Measurements from ENCODE around the gene CLDN15. TPM values are rescaled to one million over a fixed set of nuclear protein-coding genes. Genes with fewer than 3 reads are reported as not detected.
A peak's percentile ranks its signal among the peaks of the same experiment; 100 is the strongest.
"Not testable (repeated sequence)": the region's sequence is repeated elsewhere in the genome, so short reads cannot be mapped to it uniquely, and the experiment has no call there.

CLDN15 gene
- polyA plus RNA-seq, 4 donors, result 47.1 to 315 (median 308) TPM

- Histone ChIP-seq H3K27me3 (ENCODE audit: control insufficient read depth in 3 of 3, insufficient read depth in 3 of 3, low read length in 3 of 3) (no peaks in the 10 kb centered on the region), H3K9me3 (ENCODE audit: control insufficient read depth in 2 of 2, insufficient read depth in 1 of 2, low read depth in 1 of 2, low read length in 1 of 2) (no peaks in the 10 kb centered on the region), H3K36me3 (ENCODE audit: control insufficient read depth in 3 of 3, insufficient read depth in 2 of 3, low read depth in 1 of 3, low read length in 3 of 3) (no peaks in the 10 kb centered on the region), H3K4me3 (ENCODE audit: low read depth in 1 of 3, low read length in 3 of 3) (no peak overlapping the region), H3K4me1 (ENCODE audit: control insufficient read depth in 3 of 3, insufficient read depth in 2 of 3, low read depth in 1 of 3, low read length in 2 of 3) (no peaks in the 10 kb centered on the region), H3K27ac (ENCODE audit: low read depth in 1 of 3, low read length in 2 of 3) (no peak overlapping the region)
- FAIRE-seq (no peak), DNase-seq (no peak)
- 59 to 70% (median 67%) methylated on average over 4 of the region's 4 CpGs for WGBS, 3 donors
Observed at GRCh38 chr7:101273206-101273605, 35.6 kb upstream of the CLDN15 start.

- 75 to 88% (median 85%) methylated on average over 4 to 5 of the region's 5 CpGs for WGBS, 3 donors
- DNase-seq (no peak), FAIRE-seq (no peak)
- Histone ChIP-seq H3K27ac (ENCODE audit: low read depth in 1 of 3, low read length in 2 of 3) (no peak overlapping the region), H3K4me3 (ENCODE audit: low read depth in 1 of 3, low read length in 3 of 3) (no peak overlapping the region), H3K27me3 (ENCODE audit: control insufficient read depth in 3 of 3, insufficient read depth in 3 of 3, low read length in 3 of 3) (peaks cover 0 to 3% (median 0%) of the 10 kb centered on the region in 3 donors), H3K9me3 (ENCODE audit: control insufficient read depth in 2 of 2, insufficient read depth in 1 of 2, low read depth in 1 of 2, low read length in 1 of 2) (no peaks in the 10 kb centered on the region), H3K4me1 (ENCODE audit: control insufficient read depth in 3 of 3, insufficient read depth in 2 of 3, low read depth in 1 of 3, low read length in 2 of 3) (no peaks in the 10 kb centered on the region), H3K36me3 (ENCODE audit: control insufficient read depth in 3 of 3, insufficient read depth in 2 of 3, low read depth in 1 of 3, low read length in 3 of 3) (no peaks in the 10 kb centered on the region)
Observed at GRCh38 chr7:101271021-101271420, 33.4 kb upstream of the CLDN15 start.

DNA sequence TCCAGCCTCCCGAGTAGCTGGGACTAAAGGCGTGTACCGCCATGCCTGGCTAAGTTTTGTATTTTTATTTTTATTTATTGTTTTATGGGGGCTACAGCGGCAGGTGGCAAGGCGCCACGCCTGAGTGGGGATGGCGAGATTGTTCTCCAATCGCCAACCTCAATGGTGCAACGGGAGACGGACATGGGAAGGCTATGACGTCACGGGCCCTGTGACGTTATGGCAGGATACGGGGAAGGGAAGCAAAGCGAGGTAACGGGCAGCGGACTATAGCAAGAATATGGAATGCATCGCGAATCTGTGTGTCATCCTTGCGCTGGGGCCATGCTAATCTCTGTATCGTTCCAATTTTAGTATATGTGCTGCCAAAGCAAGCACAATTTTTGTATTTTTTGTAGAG, 32.1 kb upstream of the CLDN15 start:
- Histone ChIP-seq H3K27ac (ENCODE audit: low read depth in 1 of 3, low read length in 2 of 3) (no peak overlapping the region), H3K4me1 (ENCODE audit: control insufficient read depth in 3 of 3, insufficient read depth in 2 of 3, low read depth in 1 of 3, low read length in 2 of 3) (no peaks in the 10 kb centered on the region), H3K27me3 (ENCODE audit: control insufficient read depth in 3 of 3, insufficient read depth in 3 of 3, low read length in 3 of 3) (peaks cover 0 to 3% (median 0%) of the 10 kb centered on the region in 3 donors), H3K36me3 (ENCODE audit: control insufficient read depth in 3 of 3, insufficient read depth in 2 of 3, low read depth in 1 of 3, low read length in 3 of 3) (no peaks in the 10 kb centered on the region), H3K4me3 (ENCODE audit: low read depth in 1 of 3, low read length in 3 of 3) (no peak overlapping the region), H3K9me3 (ENCODE audit: control insufficient read depth in 2 of 2, insufficient read depth in 1 of 2, low read depth in 1 of 2, low read length in 1 of 2) (no peaks in the 10 kb centered on the region)
- FAIRE-seq, result no peak
- no peak for DNase-seq
- 83 to 89% (median 89%) methylated on average over 21 of the region's 21 CpGs for WGBS, 3 donors

DNA sequence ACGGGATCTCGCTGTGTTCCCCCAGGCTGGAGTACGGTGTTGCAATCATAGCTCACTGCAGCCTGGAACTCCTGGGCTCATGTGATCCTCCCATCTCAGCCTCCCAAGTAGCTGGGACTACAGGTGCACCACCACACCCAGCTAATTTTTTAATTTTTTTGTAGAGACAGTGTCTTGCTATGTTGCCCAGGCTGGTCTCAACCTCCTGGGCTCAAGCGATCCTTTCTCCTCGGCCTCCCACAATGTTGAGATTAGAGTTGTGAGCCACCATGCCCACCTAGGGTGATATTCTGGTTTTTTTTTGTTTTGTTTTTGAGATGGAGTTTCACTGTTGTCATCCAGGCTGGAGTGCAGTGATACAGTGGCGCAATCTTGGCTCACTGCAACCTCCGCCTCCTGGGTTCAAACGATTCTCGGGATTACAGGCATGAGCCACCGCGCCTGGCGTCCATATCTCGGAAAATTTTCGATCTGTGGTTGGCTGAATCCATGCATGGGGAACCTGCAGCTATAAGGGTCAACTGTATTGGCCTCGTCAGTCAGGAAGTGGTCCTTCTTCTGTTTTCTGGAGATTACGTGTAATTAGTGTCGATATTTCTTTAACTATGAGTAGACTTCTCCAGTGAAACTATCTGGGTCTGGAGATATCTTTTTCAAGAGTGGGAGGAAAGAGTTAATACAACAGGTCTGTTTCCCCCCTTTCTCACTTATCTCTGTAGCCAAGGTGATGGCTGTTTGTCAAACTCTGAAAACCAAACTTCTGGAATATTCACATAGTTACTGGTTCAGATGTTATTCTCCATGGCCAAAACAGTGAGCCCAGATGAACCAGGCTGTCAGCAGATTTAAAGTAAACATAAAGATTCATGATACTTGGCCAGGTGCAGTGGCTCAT, 28.3 kb upstream of the CLDN15 start:
- H3K4me3 ChIP-seq (ENCODE audit: low read depth in 1 of 3, low read length in 3 of 3), result no peak overlapping the region
- no peaks in the 10 kb centered on the region for H3K9me3 ChIP-seq (ENCODE audit: control insufficient read depth in 2 of 2, insufficient read depth in 1 of 2, low read depth in 1 of 2, low read length in 1 of 2)
- H3K4me1 ChIP-seq (ENCODE audit: control insufficient read depth in 3 of 3, insufficient read depth in 2 of 3, low read depth in 1 of 3, low read length in 2 of 3), result no peaks in the 10 kb centered on the region
- no peak for FAIRE-seq
- no peak overlapping the region for H3K27ac ChIP-seq (ENCODE audit: low read depth in 1 of 3, low read length in 2 of 3)
- no peak for DNase-seq
- H3K36me3 ChIP-seq (ENCODE audit: control insufficient read depth in 3 of 3, insufficient read depth in 2 of 3, low read depth in 1 of 3, low read length in 3 of 3), result no peaks in the 10 kb centered on the region
- H3K27me3 ChIP-seq (ENCODE audit: control insufficient read depth in 3 of 3, insufficient read depth in 3 of 3, low read length in 3 of 3), result peaks cover 0 to 3% (median 2%) of the 10 kb centered on the region in 3 donors
- 67 to 75% (median 75%) methylated on average over 17 of the region's 17 CpGs for WGBS, 3 donors

- not testable (repeated sequence) for DNase-seq; H3K4me3 ChIP-seq (ENCODE audit: low read depth in 1 of 3, low read length in 3 of 3); FAIRE-seq; H3K4me1 ChIP-seq (ENCODE audit: control insufficient read depth in 3 of 3, insufficient read depth in 2 of 3, low read depth in 1 of 3, low read length in 2 of 3); H3K9me3 ChIP-seq (ENCODE audit: control insufficient read depth in 2 of 2, insufficient read depth in 1 of 2, low read depth in 1 of 2, low read length in 1 of 2); H3K27ac ChIP-seq (ENCODE audit: low read depth in 1 of 3, low read length in 2 of 3); H3K27me3 ChIP-seq (ENCODE audit: control insufficient read depth in 3 of 3, insufficient read depth in 3 of 3, low read length in 3 of 3); H3K36me3 ChIP-seq (ENCODE audit: control insufficient read depth in 3 of 3, insufficient read depth in 2 of 3, low read depth in 1 of 3, low read length in 3 of 3)
- WGBS, 3 donors, result 50 to 62% (median 56%) methylated on average over 6 of the region's 6 CpGs
Observed at GRCh38 chr7:101264102-101264706, 26.6 kb upstream of the CLDN15 start.

DNA sequence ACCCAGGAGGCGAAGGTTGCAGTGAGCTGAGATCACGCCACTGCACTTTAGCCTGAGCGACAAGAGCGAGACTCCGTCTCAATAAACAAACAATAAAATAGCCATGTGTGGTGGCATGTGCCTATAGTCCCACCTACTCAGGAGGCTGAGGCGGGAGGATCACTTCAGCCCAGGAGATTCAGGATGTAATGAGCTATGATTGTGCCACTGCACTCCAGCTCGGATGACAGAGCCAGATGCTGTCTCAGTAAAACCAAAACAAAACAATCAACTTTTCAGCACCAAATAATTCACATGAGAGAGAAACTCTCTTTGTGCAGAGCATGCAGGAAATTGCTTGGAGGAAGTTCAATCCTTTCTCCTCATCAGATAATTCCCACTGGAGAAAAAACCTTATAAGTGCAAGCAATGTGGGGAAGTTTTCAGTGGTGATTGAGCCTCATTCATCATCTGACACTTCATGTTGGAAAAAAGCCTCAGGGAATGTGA, 20.7 kb upstream of the CLDN15 start:
- Histone ChIP-seq H3K36me3 (ENCODE audit: control insufficient read depth in 3 of 3, insufficient read depth in 2 of 3, low read depth in 1 of 3, low read length in 3 of 3) (no peaks in the 10 kb centered on the region), H3K4me3 (ENCODE audit: low read depth in 1 of 3, low read length in 3 of 3) (no peak overlapping the region), H3K27ac (ENCODE audit: low read depth in 1 of 3, low read length in 2 of 3) (no peak overlapping the region), H3K4me1 (ENCODE audit: control insufficient read depth in 3 of 3, insufficient read depth in 2 of 3, low read depth in 1 of 3, low read length in 2 of 3) (peaks cover 0 to 2% (median 0%) of the 10 kb centered on the region in 3 donors), H3K27me3 (ENCODE audit: control insufficient read depth in 3 of 3, insufficient read depth in 3 of 3, low read length in 3 of 3) (peaks cover 0 to 2% (median 0%) of the 10 kb centered on the region in 3 donors), H3K9me3 (ENCODE audit: control insufficient read depth in 2 of 2, insufficient read depth in 1 of 2, low read depth in 1 of 2, low read length in 1 of 2) (no peaks in the 10 kb centered on the region)
- DNase-seq, result peak in 1 of 2 donors; percentile 68
- 25 to 41% (median 27%) methylated on average over 7 of the region's 7 CpGs for WGBS, 3 donors
- FAIRE-seq, result no peak

- H3K36me3 ChIP-seq (ENCODE audit: control insufficient read depth in 3 of 3, insufficient read depth in 2 of 3, low read depth in 1 of 3, low read length in 3 of 3), result no peaks in the 10 kb centered on the region
- no peak overlapping the region for H3K27ac ChIP-seq (ENCODE audit: low read depth in 1 of 3, low read length in 2 of 3)
- FAIRE-seq (no peak), DNase-seq (no peak)
- H3K27me3 ChIP-seq (ENCODE audit: control insufficient read depth in 3 of 3, insufficient read depth in 3 of 3, low read length in 3 of 3), result no peaks in the 10 kb centered on the region
- H3K4me1 ChIP-seq (ENCODE audit: control insufficient read depth in 3 of 3, insufficient read depth in 2 of 3, low read depth in 1 of 3, low read length in 2 of 3), result peaks cover 1 to 5% (median 3%) of the 10 kb centered on the region in 3 donors
- H3K9me3 ChIP-seq (ENCODE audit: control insufficient read depth in 2 of 2, insufficient read depth in 1 of 2, low read depth in 1 of 2, low read length in 1 of 2), result no peaks in the 10 kb centered on the region
- H3K4me3 ChIP-seq (ENCODE audit: low read depth in 1 of 3, low read length in 3 of 3), result no peak overlapping the region
- 60 to 67% (median 61%) methylated on average over 4 of the region's 4 CpGs for WGBS, 3 donors
Observed at GRCh38 chr7:101255796-101256195, 18.2 kb upstream of the CLDN15 start.

DNA sequence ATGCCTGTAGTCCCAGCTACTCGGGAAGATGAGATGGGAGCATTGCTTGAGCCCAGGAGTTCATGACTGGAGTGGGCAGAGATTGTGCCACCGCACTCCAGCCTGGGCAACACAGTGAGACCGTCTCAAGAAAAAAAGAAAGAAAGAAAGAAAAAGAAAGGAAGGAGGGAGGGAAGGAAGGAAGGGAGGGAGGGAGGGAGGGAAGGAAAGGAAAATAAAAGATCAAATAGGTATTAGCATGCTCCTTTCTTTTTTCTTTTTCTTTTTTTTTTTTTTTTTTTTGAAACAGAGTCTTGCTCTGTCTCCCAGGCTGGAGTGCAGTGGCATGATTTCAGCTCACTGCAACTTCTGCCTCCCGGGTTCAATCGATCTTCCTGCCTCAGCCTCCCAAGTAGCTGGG, 15.6 kb upstream of the CLDN15 start:
- 84 to 92% (median 91%) methylated on average over 5 of the region's 5 CpGs for WGBS, 3 donors
- H3K9me3 ChIP-seq (ENCODE audit: control insufficient read depth in 2 of 2, insufficient read depth in 1 of 2, low read depth in 1 of 2, low read length in 1 of 2); H3K27me3 ChIP-seq (ENCODE audit: control insufficient read depth in 3 of 3, insufficient read depth in 3 of 3, low read length in 3 of 3); H3K4me3 ChIP-seq (ENCODE audit: low read depth in 1 of 3, low read length in 3 of 3); H3K27ac ChIP-seq (ENCODE audit: low read depth in 1 of 3, low read length in 2 of 3); FAIRE-seq; H3K4me1 ChIP-seq (ENCODE audit: control insufficient read depth in 3 of 3, insufficient read depth in 2 of 3, low read depth in 1 of 3, low read length in 2 of 3); DNase-seq: not testable (repeated sequence)
- H3K36me3 ChIP-seq (ENCODE audit: control insufficient read depth in 3 of 3, insufficient read depth in 2 of 3, low read depth in 1 of 3, low read length in 3 of 3), result peaks cover 0 to 13% (median 3%) of the 10 kb centered on the region in 3 donors
